DOHH2 (cell line): Measurements from ENCODE around the gene INSC.

Experiments used
- H3F3A ChIP-seq: fragments of 200-600 bp; sonication (generic), shearing (Covaris generic); 2 replicates; pipeline ENCODE4 v1.6.0; 2016; ENCODE audit warnings: antibody characterized with exemption, mild to moderate bottlenecking; ENCODE audit not compliant: control insufficient read depth, insufficient read depth
- H3K27ac ChIP-seq: fragments of 200-600 bp; sonication (generic); 2 replicates; pipeline ENCODE4 v1.5.1; 2014; ENCODE audit warnings: low read depth, mild to moderate bottlenecking, low read length, moderate library complexity
- H3K27me3 ChIP-seq: fragments of 200-600 bp; sonication (generic); 2 replicates; pipeline ENCODE4 v1.6.1; 2014; ENCODE audit warnings: mild to moderate bottlenecking, low read length, mixed read lengths; ENCODE audit not compliant: control insufficient read depth
- H3K36me3 ChIP-seq: fragments of 200-600 bp; sonication (generic); 2 replicates; pipeline ENCODE4 v1.6.1; 2014; ENCODE audit warnings: mild to moderate bottlenecking, low read length, moderate library complexity, mixed read lengths; ENCODE audit not compliant: control insufficient read depth
- H3K4me1 ChIP-seq: fragments of 200-600 bp; sonication (generic); 2 replicates; pipeline ENCODE4 v1.6.1; 2014; ENCODE audit warnings: mild to moderate bottlenecking, low read length, mixed read lengths; ENCODE audit not compliant: control insufficient read depth
- H3K4me2 ChIP-seq: fragments of 200-600 bp; sonication (generic); 2 replicates; pipeline ENCODE4 v1.6.0; 2014; ENCODE audit warnings: mild to moderate bottlenecking, low read length, moderate library complexity
- H3K4me3 ChIP-seq: fragments of 200-600 bp; sonication (generic); 2 replicates; pipeline ENCODE4 v1.5.1; 2014; ENCODE audit warnings: mild to moderate bottlenecking, low read length, mixed read lengths
- H3K79me2 ChIP-seq: fragments of 200-600 bp; sonication (generic); 2 replicates; pipeline ENCODE4 v1.6.1; 2014; ENCODE audit warnings: mild to moderate bottlenecking, low read length, mixed read lengths; ENCODE audit not compliant: control insufficient read depth
- H3K9me2 ChIP-seq: fragments of 200-600 bp; sonication (generic); replicated peaks from 2 replicates; pipeline ENCODE4 v1.6.1; 2014; ENCODE audit warnings: mild to moderate bottlenecking, low read length, mixed read lengths; ENCODE audit not compliant: control insufficient read depth
- H3K9me3 ChIP-seq: fragments of 200-600 bp; sonication (generic); 2 replicates; pipeline ENCODE4 v1.6.1; 2014; ENCODE audit warnings: antibody characterized with exemption, low read length, mixed read lengths; ENCODE audit not compliant: control insufficient read depth, insufficient read depth
- H4K20me1 ChIP-seq: fragments of 200-600 bp; sonication (generic); 2 replicates; pipeline ENCODE4 v1.6.0; 2014; ENCODE audit warnings: low read depth, mild to moderate bottlenecking, antibody characterized with exemption, low read length, moderate library complexity; ENCODE audit not compliant: control insufficient read depth, insufficient read depth
- EZH2phosphoT487 ChIP-seq: fragments of 200-600 bp; sonication (generic); IDR thresholded peaks from 2 replicates; pipeline ENCODE4 v1.6.1; 2017; ENCODE audit warnings: borderline replicate concordance, mild to moderate bottlenecking, antibody characterized with exemption, low read length, moderate library complexity, mixed read lengths
- TF ChIP-seq, protein P1 (sequence below): fragments of 200-600 bp; sonication (generic); IDR thresholded peaks from one replicate; pipeline ENCODE4 v1.5.1; 2014; ENCODE audit warnings: antibody characterized with exemption, mild to moderate bottlenecking, low read depth, low read length; ENCODE audit not compliant: poor library complexity, severe bottlenecking

The INSC gene

DNA sequence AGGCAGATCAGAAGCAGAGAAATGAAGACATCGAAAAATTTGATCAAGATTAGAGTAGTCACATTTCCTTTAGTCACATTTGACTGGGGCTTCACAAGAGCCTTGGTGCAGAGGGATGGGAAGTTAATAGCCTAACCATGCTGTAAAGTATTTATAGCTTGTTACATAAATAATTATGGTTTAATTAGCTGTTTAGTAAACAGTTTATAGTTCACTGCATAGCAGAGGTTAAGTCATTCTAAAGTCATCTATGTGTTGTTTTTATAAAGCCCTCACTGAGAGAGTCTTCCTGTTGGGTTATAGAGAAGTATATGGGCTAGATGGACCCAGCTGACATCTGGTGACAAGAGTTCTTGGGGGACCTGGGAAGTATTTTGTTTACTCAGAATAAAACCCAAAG, 47.1 kb downstream of the INSC start:
- Histone ChIP-seq H3K36me3 (no peaks in the 10 kb centered on the region), H3F3A (no peaks in the 10 kb centered on the region), H3K4me2 (no peak overlapping the region), H3K9me3 (no peaks in the 10 kb centered on the region), H3K79me2 (no peaks in the 10 kb centered on the region), H3K4me3 (no peak overlapping the region), H3K27ac (no peak overlapping the region), H3K4me1 (no peaks in the 10 kb centered on the region), H3K9me2 (no peaks in the 10 kb centered on the region), H3K27me3 (peaks cover 5% of the 10 kb centered on the region; the same call in 1 of the 2 replicates), H4K20me1 (no peaks in the 10 kb centered on the region)
- TF ChIP-seq EZH2phosphoT487 = no peak
- TF ChIP-seq, protein P1, sequence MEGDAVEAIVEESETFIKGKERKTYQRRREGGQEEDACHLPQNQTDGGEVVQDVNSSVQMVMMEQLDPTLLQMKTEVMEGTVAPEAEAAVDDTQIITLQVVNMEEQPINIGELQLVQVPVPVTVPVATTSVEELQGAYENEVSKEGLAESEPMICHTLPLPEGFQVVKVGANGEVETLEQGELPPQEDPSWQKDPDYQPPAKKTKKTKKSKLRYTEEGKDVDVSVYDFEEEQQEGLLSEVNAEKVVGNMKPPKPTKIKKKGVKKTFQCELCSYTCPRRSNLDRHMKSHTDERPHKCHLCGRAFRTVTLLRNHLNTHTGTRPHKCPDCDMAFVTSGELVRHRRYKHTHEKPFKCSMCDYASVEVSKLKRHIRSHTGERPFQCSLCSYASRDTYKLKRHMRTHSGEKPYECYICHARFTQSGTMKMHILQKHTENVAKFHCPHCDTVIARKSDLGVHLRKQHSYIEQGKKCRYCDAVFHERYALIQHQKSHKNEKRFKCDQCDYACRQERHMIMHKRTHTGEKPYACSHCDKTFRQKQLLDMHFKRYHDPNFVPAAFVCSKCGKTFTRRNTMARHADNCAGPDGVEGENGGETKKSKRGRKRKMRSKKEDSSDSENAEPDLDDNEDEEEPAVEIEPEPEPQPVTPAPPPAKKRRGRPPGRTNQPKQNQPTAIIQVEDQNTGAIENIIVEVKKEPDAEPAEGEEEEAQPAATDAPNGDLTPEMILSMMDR = no peak

DNA sequence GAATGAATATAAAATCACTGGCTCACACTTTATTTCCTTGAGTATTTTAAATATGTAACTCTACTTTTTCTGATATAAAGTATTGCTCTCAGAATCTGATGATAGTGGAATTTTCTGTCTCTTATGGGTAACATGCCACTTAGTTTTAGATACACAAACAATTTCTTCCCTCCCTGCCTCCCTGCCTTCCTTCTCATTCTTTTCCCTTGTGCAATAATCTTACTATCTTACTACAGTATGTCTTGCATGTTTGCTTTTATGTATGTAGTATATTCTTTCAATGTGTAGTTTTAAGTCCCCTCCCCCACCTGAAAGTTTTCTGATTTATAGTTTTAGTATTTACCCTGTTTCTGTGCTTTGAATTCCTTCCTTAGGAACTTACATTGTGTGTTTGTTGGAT, 48.4 kb downstream of the INSC start:
- Histone ChIP-seq H4K20me1 (no peaks in the 10 kb centered on the region), H3K79me2 (no peaks in the 10 kb centered on the region), H3K36me3 (no peaks in the 10 kb centered on the region), H3K9me3 (no peaks in the 10 kb centered on the region), H3K4me1 (no peaks in the 10 kb centered on the region), H3K4me3 (no peak overlapping the region), H3K27me3 (peaks cover 5% of the 10 kb centered on the region; the same call in 1 of the 2 replicates), H3K27ac (no peak overlapping the region), H3K4me2 (no peak overlapping the region), H3F3A (no peaks in the 10 kb centered on the region), H3K9me2 (no peaks in the 10 kb centered on the region)
- TF ChIP-seq, protein P1 = no peak
- TF ChIP-seq EZH2phosphoT487 = no peak

DNA sequence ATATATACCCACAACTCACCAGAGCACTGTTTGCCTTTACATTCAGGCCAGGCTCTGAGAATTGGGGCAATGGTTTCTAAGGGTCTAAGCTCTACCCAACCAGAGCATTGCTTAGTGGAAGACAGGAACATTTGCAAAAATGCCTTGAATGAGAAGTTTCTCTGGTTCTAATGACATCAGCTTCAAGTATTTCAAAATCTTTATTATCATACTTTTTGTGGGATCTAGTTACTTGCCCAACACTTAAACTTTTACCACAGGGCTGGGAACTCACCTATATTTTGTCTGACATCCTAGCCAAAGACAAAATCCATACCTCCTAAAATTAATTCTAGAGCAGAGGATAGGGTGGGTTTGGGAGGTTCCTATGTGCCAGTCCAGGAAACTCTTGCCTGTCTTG, 51.5 kb downstream of the INSC start:
- no peaks in the 10 kb centered on the region for H3F3A ChIP-seq
- H3K9me3 ChIP-seq = no peaks in the 10 kb centered on the region
- H3K79me2 ChIP-seq = no peaks in the 10 kb centered on the region
- H3K27ac ChIP-seq = no peak overlapping the region
- H3K27me3 ChIP-seq = peaks cover 2% of the 10 kb centered on the region; the same call in 1 of the 2 replicates
- H3K4me3 ChIP-seq = no peak overlapping the region
- TF ChIP-seq, protein P1 = no peak
- no peak for TF ChIP-seq EZH2phosphoT487
- H4K20me1 ChIP-seq = no peaks in the 10 kb centered on the region
- no peaks in the 10 kb centered on the region for H3K9me2 ChIP-seq
- H3K36me3 ChIP-seq = no peaks in the 10 kb centered on the region
- H3K4me2 ChIP-seq = no peak overlapping the region
- no peaks in the 10 kb centered on the region for H3K4me1 ChIP-seq
